SKM-1 (cell line): ENCODE data around the gene ASXL2.
"Not testable (repeated sequence)": the region's sequence is repeated elsewhere in the genome, so short reads cannot be mapped to it uniquely, and the experiment has no call there.

Experiments used
- DNase-seq: peaks from one replicate; lab custom pipeline; 2025; ENCODE audit not compliant: unreplicated experiment; lab: John Stamatoyannopoulos, UW

The ASXL2 gene

GRCh38 chr2:25878361-25879132, at the start of gene ASXL2:
TSS of gene ASXL2 (minus strand) at chr2:25878487. CDS start at chr2:25878222, 265 bp downstream.
- DNase-seq = peak; percentile 93

GRCh38 chr2:25926984-25927756, 48.9 kb upstream of the ASXL2 start:
- DNase-seq = no peak

DNA sequence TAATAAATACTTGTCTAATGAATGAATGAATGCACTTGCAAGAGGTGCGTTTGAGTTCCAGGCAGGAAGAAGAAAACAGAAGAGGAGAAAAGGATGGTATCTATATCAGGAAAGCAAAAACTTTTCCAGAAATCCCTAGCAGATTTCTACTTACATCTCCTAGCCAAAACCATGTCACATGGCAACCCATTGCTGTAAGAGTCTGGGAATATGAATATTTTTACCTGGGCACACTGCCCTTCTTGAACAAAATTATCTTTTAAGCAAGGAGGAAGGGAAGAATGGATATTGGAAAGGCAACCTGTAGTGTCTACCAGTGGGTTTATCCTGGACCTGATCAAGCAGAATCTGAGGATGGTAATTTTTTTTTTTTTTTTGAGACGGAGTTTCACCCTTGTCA, 44.2 kb upstream of the ASXL2 start:
- no peak for DNase-seq

DNA sequence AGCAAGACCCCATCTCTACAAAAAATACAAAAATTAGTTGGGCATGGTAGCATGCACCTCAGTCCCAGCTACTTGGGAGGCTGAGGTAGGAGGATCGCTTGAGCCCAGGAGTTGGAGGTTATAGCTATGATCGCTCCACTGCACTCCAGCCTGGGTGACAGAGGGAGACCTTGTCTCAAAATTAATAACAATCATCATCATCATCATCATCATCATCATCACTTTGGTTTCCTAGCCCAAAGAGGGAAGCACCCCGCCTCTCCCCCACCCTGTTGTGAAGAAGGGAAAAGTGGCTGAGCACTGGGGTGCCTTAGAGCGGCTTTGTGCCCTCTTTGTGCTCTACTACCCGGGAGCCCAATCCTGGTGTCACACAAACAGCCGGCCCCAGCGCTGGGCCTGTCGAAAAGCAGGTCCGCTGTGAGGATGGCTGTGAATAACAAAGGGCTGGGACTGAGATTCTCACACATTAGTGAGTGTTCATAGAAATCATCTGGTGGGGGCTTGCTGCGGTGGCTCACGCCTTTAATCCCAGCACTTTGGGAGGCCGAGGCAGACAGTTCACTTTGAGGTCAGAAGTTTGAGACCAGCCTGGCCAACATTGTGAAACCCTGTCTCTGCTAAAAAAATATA, 42.6 kb upstream of the ASXL2 start:
- DNase-seq = no peak

- no peak for DNase-seq
Observed at GRCh38 chr2:25920336-25920735, 42.0 kb upstream of the ASXL2 start.

DNA sequence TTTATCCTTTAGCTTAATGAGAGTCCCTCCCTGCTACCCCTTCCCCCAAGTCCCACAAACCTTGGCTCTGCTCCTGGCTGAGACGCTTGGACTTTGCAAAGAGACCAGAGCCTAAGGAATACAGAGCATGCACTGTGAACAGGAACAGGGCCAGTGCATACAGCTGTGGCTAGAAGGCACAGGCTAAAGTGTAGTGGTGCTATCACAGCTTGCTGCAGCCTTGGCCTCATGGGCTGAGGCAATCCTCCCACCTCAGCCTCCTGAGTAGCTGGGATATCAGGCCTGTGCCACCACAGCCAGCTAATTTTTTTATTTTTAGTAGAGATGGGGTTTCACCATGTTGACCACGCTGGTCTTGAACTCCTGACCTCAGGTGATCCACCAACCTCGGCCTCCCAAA, 39.5 kb upstream of the ASXL2 start:
- no peak for DNase-seq

DNA sequence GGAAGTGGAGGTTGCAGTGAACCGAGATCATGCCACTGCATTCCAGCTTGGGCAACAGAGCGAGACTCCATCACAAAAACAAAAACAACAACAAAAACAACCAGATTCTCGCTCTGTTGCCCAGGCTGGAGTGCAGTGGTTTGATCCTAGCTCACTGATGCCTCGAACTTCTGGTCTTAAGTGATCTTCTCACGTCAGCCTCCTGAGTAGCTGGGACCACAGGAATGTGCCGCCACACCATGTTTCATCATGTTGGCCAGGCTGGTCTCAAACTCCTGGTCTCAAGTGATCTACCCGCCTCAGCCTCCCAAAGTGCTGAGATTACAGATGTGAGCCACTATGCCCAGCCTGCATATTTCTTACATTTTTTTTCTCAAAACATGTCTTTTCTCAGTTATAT, 39.1 kb upstream of the ASXL2 start:
- not testable (repeated sequence) for DNase-seq

DNA sequence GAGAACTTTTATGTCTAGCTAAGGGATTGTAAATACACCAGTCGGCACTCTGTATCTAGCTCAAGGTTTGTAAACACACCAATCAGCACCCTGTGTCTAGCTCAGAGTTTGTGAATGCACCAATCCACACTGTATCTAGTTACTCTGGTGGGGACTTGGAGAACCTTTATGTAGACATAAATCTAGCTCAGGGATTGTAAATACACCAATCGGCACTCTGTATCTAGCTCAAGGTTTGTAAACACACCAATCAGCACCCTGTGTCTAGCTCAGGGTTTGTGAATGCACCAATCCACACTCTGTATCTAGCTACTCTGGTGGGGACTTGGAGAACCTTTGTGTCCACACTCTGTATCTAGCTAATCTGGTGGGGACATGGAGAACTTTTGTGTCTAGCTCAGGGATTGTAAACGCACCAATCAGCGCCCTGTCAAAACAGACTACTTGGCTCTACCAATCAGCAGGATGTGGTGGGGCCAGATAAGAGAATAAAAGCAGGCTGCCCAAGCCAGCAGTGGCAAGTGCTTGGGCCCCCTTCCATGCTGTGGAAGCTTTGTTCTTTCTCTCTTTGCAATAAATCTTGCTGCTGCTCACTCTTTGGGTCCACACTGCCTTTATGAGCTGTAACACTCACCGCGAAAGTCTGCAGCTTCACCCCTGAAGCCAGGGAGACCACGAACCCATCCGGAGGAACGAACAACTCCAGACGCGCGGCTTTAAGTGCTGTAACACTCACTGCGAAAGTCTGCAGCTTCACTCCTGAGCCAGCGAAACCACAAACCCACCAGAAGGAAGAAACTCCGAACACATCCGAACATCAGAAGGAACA, 37.9 kb upstream of the ASXL2 start:
- not testable (repeated sequence) for DNase-seq

GRCh38 chr2:25915411-25915810, 37.1 kb upstream of the ASXL2 start:
- DNase-seq = not testable (repeated sequence)

DNA sequence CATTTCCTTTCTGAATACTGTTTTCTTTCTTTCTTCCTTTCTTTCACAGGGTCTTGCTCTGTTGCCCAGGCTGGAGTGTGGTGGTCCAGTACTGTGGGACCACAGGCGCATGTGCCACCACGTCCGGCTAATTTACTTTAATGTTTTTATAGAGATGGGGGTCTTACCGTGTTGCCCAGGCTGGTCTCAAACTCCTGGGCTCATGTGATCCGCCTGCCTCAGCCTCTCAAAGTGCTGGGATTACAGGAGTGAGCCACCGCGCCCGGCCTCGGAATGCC, 35.3 kb upstream of the ASXL2 start:
- not testable (repeated sequence) for DNase-seq

DNA sequence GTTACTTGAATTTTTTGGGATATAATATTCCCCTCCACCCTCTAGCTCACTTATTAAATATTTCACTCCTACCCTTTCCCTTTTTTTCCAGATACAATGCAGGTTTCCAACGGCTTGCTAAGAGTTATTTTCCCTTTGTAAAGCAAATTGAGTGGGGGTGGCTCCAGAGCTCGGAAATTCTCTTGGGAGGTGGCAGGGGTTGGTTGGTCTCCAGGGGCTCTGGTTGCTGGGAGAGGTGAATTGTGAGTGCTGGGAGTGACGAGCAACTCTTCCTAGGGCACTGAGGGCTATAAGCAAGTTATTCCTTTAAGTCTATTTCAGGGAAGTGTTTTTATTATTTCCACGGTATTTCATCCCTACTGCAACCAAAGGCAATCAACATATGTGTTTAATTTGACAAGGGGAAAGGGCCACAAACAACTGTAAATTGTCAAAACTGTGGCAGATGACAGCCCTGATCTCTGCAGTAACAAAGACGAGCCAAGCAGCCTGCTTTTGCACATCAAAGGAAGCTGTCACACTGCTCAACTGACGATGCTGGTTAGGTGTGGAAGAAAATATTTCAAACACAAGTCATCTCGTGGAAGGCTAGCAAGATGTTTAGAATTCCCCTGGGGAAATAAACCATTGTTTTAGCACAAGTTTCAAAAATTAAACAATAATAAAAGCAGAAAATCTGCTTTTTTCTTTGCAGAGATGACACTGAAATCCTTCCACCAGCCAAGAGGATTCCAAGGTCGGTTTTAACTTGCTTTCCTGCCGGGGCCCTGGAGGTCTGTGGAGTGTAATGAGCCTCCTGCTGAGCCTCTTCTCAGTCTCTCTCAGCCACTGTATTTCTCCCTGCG, 34.8 kb upstream of the ASXL2 start:
- DNase-seq = no peak

DNA sequence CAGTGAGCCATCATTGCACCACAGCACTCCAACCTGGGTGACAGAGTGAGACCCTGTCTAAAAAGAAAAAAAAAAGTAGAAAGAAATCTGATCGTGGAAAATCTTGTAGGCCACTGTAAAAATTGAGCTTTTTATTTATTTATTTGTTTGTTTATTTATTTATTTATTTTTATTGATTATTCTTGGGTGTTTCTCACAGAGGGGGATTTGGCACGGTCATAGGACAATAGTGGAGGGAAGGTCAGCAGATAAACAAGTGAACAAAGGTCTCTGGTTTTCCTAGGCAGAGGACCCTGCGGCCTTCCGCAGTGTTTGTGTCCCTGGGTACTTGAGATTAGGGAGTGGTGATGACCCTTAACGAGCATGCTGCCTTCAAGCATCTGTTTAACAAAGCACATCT, 31.3 kb upstream of the ASXL2 start:
- DNase-seq = not testable (repeated sequence)

- DNase-seq = no peak
Observed at GRCh38 chr2:25905126-25905525, 26.8 kb upstream of the ASXL2 start.

DNA sequence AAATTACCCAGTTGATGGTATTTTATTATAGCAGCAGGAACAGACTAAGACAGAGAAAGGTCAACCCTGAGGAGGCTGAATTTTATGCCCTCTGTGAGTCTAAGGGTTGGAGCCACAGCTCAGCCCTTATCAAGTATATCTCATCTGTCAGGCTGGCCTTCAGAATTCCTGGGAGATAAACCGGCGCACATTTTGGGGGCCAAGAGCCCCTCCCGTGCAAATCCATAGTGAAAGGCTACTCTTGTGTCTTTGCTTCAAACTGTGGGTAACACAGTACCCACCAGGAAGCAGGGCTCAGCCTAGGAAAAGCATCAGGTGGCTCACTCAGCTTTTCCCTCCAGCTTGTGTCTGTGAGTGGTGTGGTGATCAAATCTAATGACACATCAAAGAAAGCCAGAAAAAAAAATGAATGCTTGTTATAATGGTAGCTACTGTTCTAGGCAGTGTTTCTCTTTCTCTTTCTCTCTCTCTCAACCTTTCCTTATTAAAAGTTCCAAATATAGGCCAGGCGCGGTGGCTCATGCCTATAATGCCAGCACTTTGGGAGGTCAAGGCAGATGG, 25.0 kb upstream of the ASXL2 start:
- DNase-seq = no peak

DNA sequence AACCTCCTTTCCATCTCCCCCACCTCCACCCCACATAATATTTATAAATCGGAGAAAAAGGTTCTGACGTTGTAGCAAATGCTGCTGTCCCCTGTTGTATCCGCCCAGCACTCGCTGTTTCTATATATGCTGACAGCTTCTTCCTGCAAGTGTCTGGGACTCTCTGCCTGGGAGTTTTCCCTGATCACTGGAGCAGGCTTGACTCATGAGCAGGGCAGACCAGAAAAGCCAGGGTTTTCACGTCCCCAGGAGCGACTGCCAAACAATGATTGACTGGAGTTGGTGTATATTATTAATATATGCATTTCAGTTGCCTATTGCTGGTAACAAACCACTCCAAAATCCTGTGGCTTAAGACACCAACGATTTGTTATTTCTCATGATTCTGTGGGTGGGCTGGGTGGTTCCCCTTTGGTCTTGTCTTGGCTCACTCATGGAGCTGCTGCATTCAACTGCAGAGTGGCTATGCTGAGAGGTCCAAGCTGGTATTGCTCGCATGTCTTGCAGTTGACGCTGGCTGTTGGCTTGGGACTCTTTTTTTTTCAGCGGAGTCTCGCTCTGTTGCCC, 21.2 kb upstream of the ASXL2 start:
- DNase-seq = no peak

GRCh38 chr2:25897506-25897905, 19.2 kb upstream of the ASXL2 start:
- DNase-seq = no peak

DNA sequence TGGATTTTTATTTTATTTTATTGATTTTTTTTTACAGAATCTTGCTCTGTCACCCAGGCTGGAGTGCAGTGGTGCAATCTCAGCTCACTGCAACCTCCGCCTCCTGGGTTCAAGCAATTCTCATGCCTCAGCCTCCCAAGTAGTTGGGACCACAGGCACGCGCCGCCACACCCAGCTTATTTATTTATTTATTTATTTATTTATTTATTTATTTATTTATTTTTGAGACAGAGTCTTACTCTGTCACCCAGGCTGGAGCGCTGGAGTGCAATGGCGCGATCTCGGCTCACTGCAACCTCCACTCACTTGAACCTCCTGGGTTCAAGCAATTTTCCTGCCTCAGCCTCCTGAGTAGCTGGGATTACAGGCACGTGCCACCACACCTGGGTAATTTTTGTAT, 18.0 kb upstream of the ASXL2 start:
- DNase-seq = not testable (repeated sequence)

GRCh38 chr2:25895610-25896009, 17.3 kb upstream of the ASXL2 start:
- DNase-seq = no peak

DNA sequence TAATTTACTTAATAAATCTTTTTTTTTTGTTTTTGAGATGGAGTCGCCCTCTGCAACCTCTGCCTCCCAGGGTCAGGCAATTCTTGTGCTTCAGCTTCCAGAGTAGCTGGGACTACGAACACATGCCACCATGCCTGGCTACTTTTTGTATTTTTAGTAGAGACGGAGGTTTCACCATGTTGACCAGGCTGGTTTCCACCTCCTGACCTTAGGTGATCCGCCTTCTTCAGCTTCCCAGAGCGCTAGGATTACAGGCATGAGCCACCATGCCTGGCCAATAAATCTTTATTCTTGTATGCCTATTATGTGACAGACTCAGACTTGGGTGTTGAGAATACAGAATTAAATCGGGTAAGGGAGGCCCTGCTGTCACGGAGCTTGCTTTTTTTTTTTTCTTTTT, 16.7 kb upstream of the ASXL2 start:
- no peak for DNase-seq
